Neural progenitor cell (in vitro differentiated cells): ENCODE measurements around the gene PAK1.

ENCODE experiments used
- EZH2 ChIP-seq: fragments of 200-600 bp; sonication (generic); IDR thresholded peaks from 2 replicates; pipeline ENCODE4 v1.6.1; 2017; ENCODE audit warnings: antibody characterized with exemption, mild to moderate bottlenecking, moderate library complexity
- EZH2phosphoT487 ChIP-seq: fragments of 200-600 bp; sonication (generic); IDR thresholded peaks from 2 replicates; pipeline ENCODE4 v1.6.1; 2017; ENCODE audit warnings: antibody characterized with exemption
- TF ChIP-seq, protein P1 (sequence below): fragments of 200-600 bp; sonication (generic); IDR thresholded peaks from 2 replicates; pipeline ENCODE4 v1.5.1; 2017; ENCODE audit warnings: antibody characterized with exemption, mild to moderate bottlenecking

GRCh38 chr11:77468527-77468926 lies 5.4 kb downstream of the PAK1 start:
- TF ChIP-seq, protein P1, sequence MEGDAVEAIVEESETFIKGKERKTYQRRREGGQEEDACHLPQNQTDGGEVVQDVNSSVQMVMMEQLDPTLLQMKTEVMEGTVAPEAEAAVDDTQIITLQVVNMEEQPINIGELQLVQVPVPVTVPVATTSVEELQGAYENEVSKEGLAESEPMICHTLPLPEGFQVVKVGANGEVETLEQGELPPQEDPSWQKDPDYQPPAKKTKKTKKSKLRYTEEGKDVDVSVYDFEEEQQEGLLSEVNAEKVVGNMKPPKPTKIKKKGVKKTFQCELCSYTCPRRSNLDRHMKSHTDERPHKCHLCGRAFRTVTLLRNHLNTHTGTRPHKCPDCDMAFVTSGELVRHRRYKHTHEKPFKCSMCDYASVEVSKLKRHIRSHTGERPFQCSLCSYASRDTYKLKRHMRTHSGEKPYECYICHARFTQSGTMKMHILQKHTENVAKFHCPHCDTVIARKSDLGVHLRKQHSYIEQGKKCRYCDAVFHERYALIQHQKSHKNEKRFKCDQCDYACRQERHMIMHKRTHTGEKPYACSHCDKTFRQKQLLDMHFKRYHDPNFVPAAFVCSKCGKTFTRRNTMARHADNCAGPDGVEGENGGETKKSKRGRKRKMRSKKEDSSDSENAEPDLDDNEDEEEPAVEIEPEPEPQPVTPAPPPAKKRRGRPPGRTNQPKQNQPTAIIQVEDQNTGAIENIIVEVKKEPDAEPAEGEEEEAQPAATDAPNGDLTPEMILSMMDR: no peak
- no peak for TF ChIP-seq EZH2
- no peak for TF ChIP-seq EZH2phosphoT487
